ENCODE measurements around the gene CSRP1. TPM values are rescaled to one million over a fixed set of nuclear protein-coding genes. Genes with fewer than 3 reads are reported as not detected.

Gene CSRP1
- total RNA-seq, 4 donors from 2014 or later = 285 to 835 (median 454) TPM

DNA sequence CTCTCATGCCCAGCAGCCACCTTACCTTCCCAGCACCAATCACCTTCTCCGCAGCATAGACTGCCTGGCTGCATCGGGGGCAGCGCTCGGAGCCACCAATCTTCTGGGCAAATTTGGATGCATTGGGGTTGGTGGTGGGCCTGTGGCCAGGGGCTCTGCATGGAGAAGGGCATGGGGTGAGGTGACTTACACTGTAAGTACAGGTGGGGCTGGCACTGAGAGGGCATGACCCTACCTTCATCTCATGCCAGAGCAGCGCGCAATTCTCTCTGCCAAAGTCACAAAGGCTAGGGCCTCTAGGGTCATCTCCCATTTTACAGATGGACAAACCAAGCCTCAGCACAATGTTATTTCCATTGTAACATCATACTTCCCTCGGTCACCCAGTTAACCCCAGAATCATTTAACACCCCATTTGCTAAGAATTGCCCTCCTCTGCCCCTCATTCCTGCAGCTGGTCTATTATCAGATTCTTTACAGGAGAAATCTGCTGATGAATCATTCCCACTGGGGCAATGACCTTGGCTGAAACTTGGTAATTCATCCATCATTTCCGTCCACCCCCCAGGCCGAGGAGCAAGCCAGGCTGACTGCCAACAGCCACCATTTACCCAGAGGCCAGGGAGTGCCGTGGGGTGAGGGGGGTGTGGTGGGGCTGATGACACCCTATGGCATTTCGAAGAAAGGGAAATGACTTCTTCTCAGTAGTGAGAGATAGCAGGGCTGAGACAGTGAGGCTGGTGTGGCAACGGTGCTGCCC is 17.9 kb downstream of the CSRP1 start:
- peak in 1 of 2 donors; percentile 27 for DNase-seq
- 83% methylated on average over 12 of the region's 12 CpGs for WGBS, 2 donors
- peaks cover 12 to 22% of the 10 kb centered on the region in 2 donors for H3K36me3 ChIP-seq
- peak overlapping the region in 2 of 3 donors; percentile 1 to 59 for H3K27ac ChIP-seq
- TF ChIP-seq, protein P1, sequence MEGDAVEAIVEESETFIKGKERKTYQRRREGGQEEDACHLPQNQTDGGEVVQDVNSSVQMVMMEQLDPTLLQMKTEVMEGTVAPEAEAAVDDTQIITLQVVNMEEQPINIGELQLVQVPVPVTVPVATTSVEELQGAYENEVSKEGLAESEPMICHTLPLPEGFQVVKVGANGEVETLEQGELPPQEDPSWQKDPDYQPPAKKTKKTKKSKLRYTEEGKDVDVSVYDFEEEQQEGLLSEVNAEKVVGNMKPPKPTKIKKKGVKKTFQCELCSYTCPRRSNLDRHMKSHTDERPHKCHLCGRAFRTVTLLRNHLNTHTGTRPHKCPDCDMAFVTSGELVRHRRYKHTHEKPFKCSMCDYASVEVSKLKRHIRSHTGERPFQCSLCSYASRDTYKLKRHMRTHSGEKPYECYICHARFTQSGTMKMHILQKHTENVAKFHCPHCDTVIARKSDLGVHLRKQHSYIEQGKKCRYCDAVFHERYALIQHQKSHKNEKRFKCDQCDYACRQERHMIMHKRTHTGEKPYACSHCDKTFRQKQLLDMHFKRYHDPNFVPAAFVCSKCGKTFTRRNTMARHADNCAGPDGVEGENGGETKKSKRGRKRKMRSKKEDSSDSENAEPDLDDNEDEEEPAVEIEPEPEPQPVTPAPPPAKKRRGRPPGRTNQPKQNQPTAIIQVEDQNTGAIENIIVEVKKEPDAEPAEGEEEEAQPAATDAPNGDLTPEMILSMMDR (IDR thresholded peaks at IDR 0.05) = no peak
- TF ChIP-seq POLR2A (IDR thresholded peaks at IDR 0.05) = no peak
- intact Hi-C loops (cut with DNase I) = no loop called here
- no peaks in the 10 kb centered on the region for H3K9me3 ChIP-seq
- H3K27me3 ChIP-seq = no peaks in the 10 kb centered on the region
- no peak overlapping the region for H3K4me3 ChIP-seq (replicated peaks in 1 of 3)
- peaks cover 21 to 74% of the 10 kb centered on the region in 2 donors for H3K4me1 ChIP-seq

DNA sequence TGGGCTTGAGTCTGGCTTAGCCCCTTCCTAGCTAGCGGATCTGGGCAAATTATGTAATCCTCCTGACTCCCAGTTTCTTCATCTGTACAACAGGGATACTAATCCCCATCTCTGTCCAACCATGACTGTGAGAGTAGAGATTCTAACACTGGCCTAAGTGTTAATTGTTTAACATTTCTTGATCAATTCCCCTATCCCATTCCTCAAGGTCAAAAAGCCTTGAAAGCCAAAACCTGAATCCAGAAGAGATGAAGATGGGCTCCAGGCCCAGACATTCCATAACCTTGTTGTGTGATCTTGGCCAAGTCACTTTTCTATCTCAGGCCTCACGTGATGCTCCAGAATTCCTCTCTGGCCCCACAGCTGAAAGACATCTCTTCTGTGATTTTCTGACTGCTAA is 19.2 kb downstream of the CSRP1 start:
- intact Hi-C loops (cut with DNase I) = no loop called here
- no peaks in the 10 kb centered on the region for H3K9me3 ChIP-seq
- no peak overlapping the region for H3K4me3 ChIP-seq (replicated peaks in 1 of 3)
- peaks cover 18 to 29% of the 10 kb centered on the region in 2 donors for H3K36me3 ChIP-seq
- no peak for DNase-seq
- no peaks in the 10 kb centered on the region for H3K27me3 ChIP-seq
- H3K4me1 ChIP-seq = peaks cover 15 to 64% of the 10 kb centered on the region in 2 donors
- 77 to 81% methylated on average over 2 of the region's 2 CpGs for WGBS, 2 donors
- no peak for TF ChIP-seq POLR2A (IDR thresholded peaks at IDR 0.05)
- TF ChIP-seq, protein P1 (IDR thresholded peaks at IDR 0.05) = no peak
- peak overlapping the region in 2 of 3 donors; percentile 21 to 38 for H3K27ac ChIP-seq

DNA sequence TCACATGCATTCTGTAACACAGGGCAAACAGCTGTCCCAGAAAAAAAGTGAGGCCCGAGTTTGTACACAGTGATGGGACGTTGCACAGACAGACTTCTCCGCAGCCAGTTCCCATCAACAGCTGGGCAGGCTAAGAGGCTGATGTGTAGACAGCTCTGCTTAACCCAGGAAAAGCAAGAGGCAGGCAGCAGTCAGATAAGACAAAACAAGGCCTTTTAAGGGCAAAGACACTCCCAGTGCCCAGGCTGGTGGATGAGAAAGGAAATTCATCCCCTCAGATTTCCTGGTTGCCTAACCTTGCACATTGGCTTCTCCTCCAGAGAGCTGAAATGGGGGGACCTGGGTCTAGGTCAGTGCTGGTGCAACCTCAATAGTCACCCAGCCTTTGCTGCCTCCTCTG is 20.7 kb downstream of the CSRP1 start:
- no peak for DNase-seq
- intact Hi-C loops (cut with DNase I) = no loop called here
- H3K36me3 ChIP-seq = peaks cover 18 to 29% of the 10 kb centered on the region in 2 donors
- H3K4me3 ChIP-seq (replicated peaks in 1 of 3) = no peak overlapping the region
- peaks cover 20 to 64% of the 10 kb centered on the region in 2 donors for H3K4me1 ChIP-seq
- no peaks in the 10 kb centered on the region for H3K9me3 ChIP-seq
- peak overlapping the region in 2 of 3 donors; percentile 17 to 61 for H3K27ac ChIP-seq
- TF ChIP-seq POLR2A (IDR thresholded peaks at IDR 0.05) = no peak
- TF ChIP-seq, protein P1 (IDR thresholded peaks at IDR 0.05) = no peak
- H3K27me3 ChIP-seq = no peaks in the 10 kb centered on the region
- 68 to 77% methylated on average over 3 of the region's 3 CpGs for WGBS, 2 donors

DNA sequence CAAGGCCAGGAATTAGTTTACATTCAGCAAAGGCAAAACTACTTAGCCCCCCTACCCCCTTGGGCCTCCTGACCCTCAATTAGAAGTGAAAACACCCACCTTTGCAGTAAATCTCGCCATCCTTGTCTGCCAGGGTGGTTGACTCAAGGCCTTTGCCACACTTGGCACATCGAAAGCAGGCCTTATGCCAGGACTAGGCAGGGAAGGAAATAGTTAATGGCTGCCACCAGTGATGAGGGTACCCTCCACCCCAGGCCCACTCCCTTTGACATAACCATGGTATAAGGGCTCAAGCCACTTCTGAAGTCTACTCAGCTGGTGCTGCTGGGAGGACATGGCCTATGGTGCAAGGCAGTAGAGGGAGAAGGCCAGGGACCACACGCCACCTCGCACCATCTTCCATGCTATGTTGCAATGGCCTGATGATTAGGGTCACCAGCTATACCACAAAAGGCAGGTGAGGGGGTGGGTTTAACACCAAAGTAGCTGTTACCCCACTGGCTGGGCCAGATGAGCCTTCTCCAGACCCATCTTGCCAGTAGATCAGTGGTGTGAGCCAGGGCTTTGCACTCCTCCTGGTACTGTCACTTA is 21.6 kb downstream of the CSRP1 start:
- H3K36me3 ChIP-seq = peaks cover 18 to 29% of the 10 kb centered on the region in 2 donors
- TF ChIP-seq, protein P1 (IDR thresholded peaks at IDR 0.05) = no peak
- no peak for TF ChIP-seq POLR2A (IDR thresholded peaks at IDR 0.05)
- no peaks in the 10 kb centered on the region for H3K27me3 ChIP-seq
- no peaks in the 10 kb centered on the region for H3K9me3 ChIP-seq
- no peak overlapping the region for H3K4me3 ChIP-seq (replicated peaks in 1 of 3)
- H3K27ac ChIP-seq = peak overlapping the region in 1 of 3 donors; percentile 61
- DNase-seq = no peak
- peaks cover 25 to 63% of the 10 kb centered on the region in 2 donors for H3K4me1 ChIP-seq
- intact Hi-C loops (cut with DNase I) = no loop called here
- 89 to 91% methylated on average over 2 to 4 of the region's 4 CpGs for WGBS, 2 donors
